ENCODE measurements around the gene PRKAR2A. TPM values are rescaled to one million over a fixed set of nuclear protein-coding genes. Genes with fewer than 3 reads are reported as not detected.
A peak's percentile ranks its signal among the peaks of the same experiment; 100 is the strongest.
"Not testable (repeated sequence)": the region's sequence is repeated elsewhere in the genome, so short reads cannot be mapped to it uniquely, and the experiment has no call there.

Gene PRKAR2A
- total RNA-seq, 1 donor from 2014 or later: 23.8 TPM

DNA sequence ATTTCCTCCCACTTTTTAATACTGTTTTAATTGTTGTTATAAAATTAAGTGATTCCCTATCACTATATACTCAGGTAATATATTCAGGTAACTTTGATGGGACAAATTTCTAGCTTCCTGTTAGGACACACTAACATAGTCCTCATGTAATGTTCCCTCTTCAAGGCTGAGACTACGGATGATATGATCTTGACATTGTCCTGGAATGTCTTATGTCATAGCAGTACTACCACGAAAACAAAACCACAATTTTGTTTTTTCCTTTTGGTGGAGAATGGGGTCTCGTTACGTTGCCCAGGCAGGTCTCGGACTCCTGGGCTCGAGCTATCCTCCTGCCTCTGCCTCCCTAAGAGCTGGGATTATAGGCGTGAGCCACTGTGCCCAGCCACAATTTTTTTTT lies 103.9 kb downstream of the PRKAR2A start:
- TF ChIP-seq, protein P1, sequence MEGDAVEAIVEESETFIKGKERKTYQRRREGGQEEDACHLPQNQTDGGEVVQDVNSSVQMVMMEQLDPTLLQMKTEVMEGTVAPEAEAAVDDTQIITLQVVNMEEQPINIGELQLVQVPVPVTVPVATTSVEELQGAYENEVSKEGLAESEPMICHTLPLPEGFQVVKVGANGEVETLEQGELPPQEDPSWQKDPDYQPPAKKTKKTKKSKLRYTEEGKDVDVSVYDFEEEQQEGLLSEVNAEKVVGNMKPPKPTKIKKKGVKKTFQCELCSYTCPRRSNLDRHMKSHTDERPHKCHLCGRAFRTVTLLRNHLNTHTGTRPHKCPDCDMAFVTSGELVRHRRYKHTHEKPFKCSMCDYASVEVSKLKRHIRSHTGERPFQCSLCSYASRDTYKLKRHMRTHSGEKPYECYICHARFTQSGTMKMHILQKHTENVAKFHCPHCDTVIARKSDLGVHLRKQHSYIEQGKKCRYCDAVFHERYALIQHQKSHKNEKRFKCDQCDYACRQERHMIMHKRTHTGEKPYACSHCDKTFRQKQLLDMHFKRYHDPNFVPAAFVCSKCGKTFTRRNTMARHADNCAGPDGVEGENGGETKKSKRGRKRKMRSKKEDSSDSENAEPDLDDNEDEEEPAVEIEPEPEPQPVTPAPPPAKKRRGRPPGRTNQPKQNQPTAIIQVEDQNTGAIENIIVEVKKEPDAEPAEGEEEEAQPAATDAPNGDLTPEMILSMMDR (IDR thresholded peaks at IDR 0.05): no peak
- TF ChIP-seq POLR2AphosphoS5 (IDR thresholded peaks at IDR 0.05; ENCODE audit: insufficient read depth in 1 of 2, low read depth in 1 of 2): no peak
- TF ChIP-seq POLR2A (IDR thresholded peaks at IDR 0.05): no peak
- Histone ChIP-seq H3K4me1 (peaks cover 50% of the 10 kb centered on the region), H3K27me3 (no peaks in the 10 kb centered on the region), H3K4me3 (no peak overlapping the region), H3K27ac (no peak overlapping the region), H3K36me3 (peaks cover 0 to 5% of the 10 kb centered on the region in 2 donors), H3K9me3 (no peaks in the 10 kb centered on the region)
- no peak for DNase-seq (ENCODE audit: extremely low spot score in 2 of 2)
- intact Hi-C loops (cut with DNase I): no loop called here

DNA sequence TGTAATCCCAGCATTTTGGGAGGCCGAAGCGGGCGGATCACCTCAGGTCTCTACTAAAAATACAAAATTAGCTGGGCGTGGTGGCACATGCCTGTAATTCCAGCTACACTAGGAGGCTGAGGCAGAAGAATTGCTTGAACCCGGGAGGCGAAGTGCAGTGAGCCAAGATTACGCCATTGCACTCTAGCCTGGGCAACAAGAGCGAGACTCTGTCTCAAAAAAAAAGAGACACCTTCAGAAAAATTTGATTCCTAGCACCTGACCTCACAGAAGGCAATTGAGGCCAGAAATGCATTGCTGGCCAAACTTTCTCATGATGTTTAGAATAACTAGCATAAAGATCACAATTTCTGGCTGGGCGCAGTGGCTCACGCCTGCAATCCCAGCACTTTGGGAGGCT lies 106.4 kb downstream of the PRKAR2A start:
- peaks cover 48% of the 10 kb centered on the region for H3K4me1 ChIP-seq
- peak overlapping the region; percentile 64 for H3K27ac ChIP-seq
- intact Hi-C loops (cut with DNase I): not testable (repeated sequence)

DNA sequence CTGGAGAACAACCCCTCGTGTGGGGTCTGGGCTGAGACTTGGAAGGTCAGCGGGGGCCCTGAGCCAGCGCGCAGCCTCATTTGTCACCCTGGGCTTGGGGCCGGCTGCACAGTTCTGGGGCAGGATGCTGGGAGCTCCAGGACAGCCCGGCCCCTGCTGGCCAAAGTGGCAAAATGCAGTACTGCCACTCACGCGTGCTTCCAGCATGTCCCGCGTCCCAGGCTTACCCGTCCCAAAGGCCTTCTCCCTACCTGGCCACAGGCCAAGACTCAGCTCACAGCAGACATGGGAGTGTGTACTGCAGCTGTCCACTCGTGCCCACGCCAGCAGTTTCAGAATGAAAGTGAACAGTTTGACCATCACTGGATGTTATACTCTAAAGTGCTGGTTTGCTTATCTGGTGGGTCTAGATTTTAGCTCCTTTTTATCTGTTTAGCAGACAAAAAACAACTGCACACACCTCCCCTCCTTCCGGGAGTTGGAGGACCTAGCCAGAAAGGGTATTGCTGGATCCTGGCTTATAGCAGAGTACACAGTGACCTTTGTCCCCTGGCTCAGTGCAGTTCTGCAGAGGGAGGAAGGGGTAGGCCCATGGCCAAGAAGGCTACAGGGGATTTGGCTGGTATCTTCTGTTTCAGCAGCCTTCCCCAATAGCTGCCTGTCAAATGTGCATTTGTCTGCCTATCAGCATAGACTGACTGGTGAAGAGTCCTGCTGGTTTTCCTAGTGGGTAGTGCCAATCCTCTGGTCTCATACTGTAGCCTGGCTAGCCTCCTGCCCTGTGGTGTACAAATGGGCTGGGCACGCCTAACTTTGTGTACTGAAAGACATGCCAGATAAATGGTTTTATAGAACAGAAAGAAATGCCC lies 107.5 kb downstream of the PRKAR2A start:
- H3K27ac ChIP-seq: peak overlapping the region; percentile 64
- no peak for DNase-seq (ENCODE audit: extremely low spot score in 2 of 2)

More for the DNA sequence above, 106.4 kb downstream of the PRKAR2A start:
- not testable (repeated sequence) for H3K36me3 ChIP-seq; H3K4me3 ChIP-seq; H3K9me3 ChIP-seq; DNase-seq (ENCODE audit: extremely low spot score in 2 of 2); H3K27me3 ChIP-seq

DNA sequence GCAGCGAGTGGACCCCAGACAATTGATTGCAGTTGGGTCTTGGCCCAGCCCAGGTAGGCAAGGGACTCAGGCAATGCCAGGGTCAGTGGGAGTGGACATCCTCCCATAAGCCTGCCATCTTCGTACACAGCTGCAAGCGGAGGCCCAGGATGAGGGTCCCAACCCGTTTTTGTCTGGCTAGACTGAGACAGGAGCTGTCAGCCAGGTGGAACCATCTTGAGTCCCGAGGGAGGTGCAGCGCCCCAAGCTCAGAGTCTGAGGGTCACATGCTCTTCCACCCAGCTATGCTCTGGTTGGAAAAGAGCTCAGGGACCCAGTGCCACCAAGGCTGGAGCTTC lies 108.1 kb downstream of the PRKAR2A start:
- TF ChIP-seq POLR2A (IDR thresholded peaks at IDR 0.05): no peak
- TF ChIP-seq, protein P1 (IDR thresholded peaks at IDR 0.05): no peak
- TF ChIP-seq POLR2AphosphoS5 (IDR thresholded peaks at IDR 0.05; ENCODE audit: insufficient read depth in 1 of 2, low read depth in 1 of 2): no peak
- H3K4me3 ChIP-seq: no peak overlapping the region
- H3K27me3 ChIP-seq: no peaks in the 10 kb centered on the region
- no peaks in the 10 kb centered on the region for H3K36me3 ChIP-seq
- H3K27ac ChIP-seq: peak overlapping the region; percentile 64
- H3K9me3 ChIP-seq: no peaks in the 10 kb centered on the region
- DNase-seq (ENCODE audit: extremely low spot score in 2 of 2): no peak
- intact Hi-C loops (cut with DNase I): loop anchor here (2.0 kb wide), 1 partner anchor 13 kb away; no protein-coding TSS in a partner anchor
- peaks cover 56% of the 10 kb centered on the region for H3K4me1 ChIP-seq

More for the DNA sequence above, 107.5 kb downstream of the PRKAR2A start:
- Histone ChIP-seq H3K36me3 (no peaks in the 10 kb centered on the region), H3K27me3 (no peaks in the 10 kb centered on the region), H3K4me1 (peaks cover 56% of the 10 kb centered on the region), H3K9me3 (no peaks in the 10 kb centered on the region), H3K4me3 (no peak overlapping the region)
- intact Hi-C loops (cut with DNase I): loop anchor here (2.0 kb wide), 1 partner anchor 13 kb away; no protein-coding TSS in a partner anchor
- peak in 1 of 2 donors; percentile 64 for TF ChIP-seq POLR2AphosphoS5 (IDR thresholded peaks at IDR 0.05; ENCODE audit: insufficient read depth in 1 of 2, low read depth in 1 of 2)
- no peak for TF ChIP-seq POLR2A (IDR thresholded peaks at IDR 0.05)
- TF ChIP-seq, protein P1 (IDR thresholded peaks at IDR 0.05): peak; percentile 40 to 67 (median 40)

DNA sequence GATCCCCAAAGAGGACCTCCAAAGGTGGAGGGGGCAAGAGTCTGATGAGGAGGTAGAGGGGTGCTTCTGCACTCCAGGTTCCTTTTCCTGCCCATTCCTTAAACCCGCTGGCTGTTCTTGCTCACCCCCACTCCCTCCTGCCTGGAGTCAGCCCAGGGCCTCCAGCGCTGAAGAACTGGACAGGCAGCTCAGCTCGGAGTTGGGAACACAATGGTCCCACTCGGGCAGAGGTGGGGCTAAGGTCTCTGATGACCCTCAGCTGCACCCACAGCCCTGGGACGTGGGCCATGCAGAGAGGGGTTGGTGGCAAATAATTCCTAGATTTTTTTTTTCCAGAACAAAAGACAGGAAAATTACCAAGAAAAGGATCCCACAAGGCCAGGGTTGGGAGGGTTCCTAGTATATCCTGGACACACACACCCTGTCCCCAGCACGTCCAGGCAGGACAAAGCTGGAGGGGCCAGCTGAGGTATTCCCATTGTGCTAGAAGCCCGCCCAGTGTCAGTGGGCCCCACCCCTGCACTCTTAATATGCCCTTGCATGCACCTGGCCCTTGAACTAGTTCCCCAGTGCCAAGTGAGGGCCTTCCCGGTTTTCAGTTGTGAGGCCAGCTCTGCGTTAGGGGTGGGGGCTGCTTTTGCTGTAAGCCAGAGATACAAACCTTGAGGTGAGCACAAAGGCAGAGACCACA lies 108.6 kb downstream of the PRKAR2A start:
- H3K4me1 ChIP-seq: peaks cover 56% of the 10 kb centered on the region
- H3K36me3 ChIP-seq: no peaks in the 10 kb centered on the region
- no peak overlapping the region for H3K4me3 ChIP-seq
- intact Hi-C loops (cut with DNase I): loop anchor here (2.0 kb wide), 1 partner anchor 14 kb away; no protein-coding TSS in a partner anchor
- H3K27me3 ChIP-seq: no peaks in the 10 kb centered on the region
- H3K9me3 ChIP-seq: no peaks in the 10 kb centered on the region
- H3K27ac ChIP-seq: peak overlapping the region; percentile 64
- DNase-seq (ENCODE audit: extremely low spot score in 2 of 2): no peak
- TF ChIP-seq, protein P1 (IDR thresholded peaks at IDR 0.05): no peak
- TF ChIP-seq POLR2A (IDR thresholded peaks at IDR 0.05) (no peak), POLR2AphosphoS5 (IDR thresholded peaks at IDR 0.05; ENCODE audit: insufficient read depth in 1 of 2, low read depth in 1 of 2) (no peak)

Data from vagina (tissue), 2 donors.